GM12878 (cell line): Measurements from ENCODE around the gene GMPR2. TPM values are rescaled to one million over a fixed set of nuclear protein-coding genes. Genes with fewer than 3 reads are reported as not detected.
A peak's percentile ranks its signal among the peaks of the same experiment; 100 is the strongest.

Source experiments
- ATF7 ChIP-seq: fragments of 450-650 bp; IDR thresholded peaks from 2 replicates; pipeline ENCODE4 v1.6.1; 2016; ENCODE audit warnings: low read depth, mild to moderate bottlenecking
- CHD2 ChIP-seq: IDR thresholded peaks from 2 replicates; pipeline ENCODE4 v1.6.1; 2011; ENCODE audit warnings: low read depth, low read length, improper control_type of control experiment, borderline replicate concordance
- HCFC1 ChIP-seq: fragments of 150-350 bp; IDR thresholded peaks from 2 replicates; pipeline ENCODE4 v1.6.1; 2014; ENCODE audit warnings: low read length
- IRF4 ChIP-seq: IDR thresholded peaks from 2 replicates; pipeline ENCODE4 v1.6.1; 2011; ENCODE audit warnings: low read depth, low read length
- KLF5 ChIP-seq: fragments of 450-650 bp; IDR thresholded peaks from 2 replicates; pipeline ENCODE4 v1.6.1; 2014; ENCODE audit warnings: mild to moderate bottlenecking; ENCODE audit not compliant: partially characterized antibody
- MEF2A ChIP-seq: IDR thresholded peaks from 2 replicates; pipeline ENCODE4 v1.6.1; 2011; ENCODE audit warnings: low read depth, mild to moderate bottlenecking, low read length, moderate library complexity; ENCODE audit not compliant: insufficient read depth
- MTA2 ChIP-seq: fragments of 450-650 bp; IDR thresholded peaks from 2 replicates; pipeline ENCODE4 v1.6.1; 2016; ENCODE audit warnings: low read depth, mild to moderate bottlenecking, moderate library complexity
- MYB ChIP-seq: fragments of 150-350 bp; IDR thresholded peaks from 2 replicates; pipeline ENCODE4 v1.6.1; 2014; ENCODE audit warnings: mild to moderate bottlenecking, low read depth, low read length, borderline replicate concordance
- RUNX3 ChIP-seq: IDR thresholded peaks from 2 replicates; pipeline ENCODE4 v1.6.1; 2012; ENCODE audit warnings: low read length, inconsistent platforms
- ZBTB11 ChIP-seq: fragments of 450-650 bp; formaldehyde crosslinking; IDR thresholded peaks from 2 replicates; pipeline ENCODE4 v1.5.0; 2022; ENCODE audit warnings: mild to moderate bottlenecking, missing genetic modification characterization
- ZBTB4 ChIP-seq: fragments of 450-650 bp; formaldehyde crosslinking; IDR thresholded peaks from 2 replicates; pipeline ENCODE4 v1.4.0; 2022; ENCODE audit warnings: mild to moderate bottlenecking, moderate library complexity
- ZBTB40 ChIP-seq: fragments of 450-650 bp; IDR thresholded peaks from 2 replicates; pipeline ENCODE4 v1.6.1; 2016; ENCODE audit warnings: mild to moderate bottlenecking, moderate library complexity, borderline replicate concordance
- polyA plus RNA-seq, 11 experiments: library from polyadenylated mRNA; depleted of rRNA in 4 of 11; unstranded in 6 of 11; stranded (reverse) in 5 of 11; fragments of >200 nt; fragmentation: Nextera tagmentation in 4 of 11; fragmentation: Illumina TruSeq in 1 of 11; extraction: Ambion mirVana in 4 of 11; extraction: Trizol in 1 of 11; gene quantifications; 1 replicate in 1 of 11; 2 replicates in 10 of 11; pipeline versions ENCODE4 v1.2.1 to v1.2.3, GENCODE V29; 2011 to 2016; ENCODE audit warnings: inconsistent platforms in 2 of 11, missing spikeins in 2 of 11, low read depth in 1 of 11
- total RNA-seq, 4 experiments: library from RNA; depleted of rRNA in 3 of 4; stranded (reverse); fragments of >200 nt in 3 of 4; fragmentation: Illumina TruSeq in 1 of 4; extraction: Trizol in 1 of 4; gene quantifications; 2 replicates each; pipeline versions ENCODE4 v1.2.1 to v1.2.3, GENCODE V29; 2013 to 2021
- TF ChIP-seq, protein P1 (sequence below): fragments of 450-650 bp; IDR thresholded peaks from 2 replicates; pipeline ENCODE4 v1.6.1; 2016; ENCODE audit warnings: mild to moderate bottlenecking
- TF ChIP-seq, protein P2 (sequence below): fragments of 450-650 bp; IDR thresholded peaks from 2 replicates; pipeline ENCODE4 v1.6.1; 2017; ENCODE audit warnings: mild to moderate bottlenecking

GMPR2 gene
- total and polyA plus RNA-seq, 10 of the 15 experiments (the other 5 are each of a cell fraction or from before 2014, with no cell fraction given), result 55.1 to 80.3 (median 61.5) TPM

- TF ChIP-seq KLF5 (peak; percentile 77), MEF2A (no peak), ZBTB40 (peak; percentile 91), RUNX3 (0 out of 2 replicates have a peak, but pooled peaks have one; percentile 16), ATF7 (0 out of 2 replicates have a peak, but pooled peaks have one; percentile 44), MYB (0 out of 2 replicates have a peak, but pooled peaks have one; percentile 4), ZBTB11 (CRISPR knock-in tag) (peak; percentile 69), IRF4 (no peak; the same call in none of the 2 replicates), CHD2 (0 out of 2 replicates have a peak, but pooled peaks have one; percentile 53), ZBTB4 (no peak), HCFC1 (no peak), MTA2 (no peak)
- TF ChIP-seq, protein P1, sequence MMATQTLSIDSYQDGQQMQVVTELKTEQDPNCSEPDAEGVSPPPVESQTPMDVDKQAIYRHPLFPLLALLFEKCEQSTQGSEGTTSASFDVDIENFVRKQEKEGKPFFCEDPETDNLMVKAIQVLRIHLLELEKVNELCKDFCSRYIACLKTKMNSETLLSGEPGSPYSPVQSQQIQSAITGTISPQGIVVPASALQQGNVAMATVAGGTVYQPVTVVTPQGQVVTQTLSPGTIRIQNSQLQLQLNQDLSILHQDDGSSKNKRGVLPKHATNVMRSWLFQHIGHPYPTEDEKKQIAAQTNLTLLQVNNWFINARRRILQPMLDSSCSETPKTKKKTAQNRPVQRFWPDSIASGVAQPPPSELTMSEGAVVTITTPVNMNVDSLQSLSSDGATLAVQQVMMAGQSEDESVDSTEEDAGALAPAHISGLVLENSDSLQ, result peak; percentile 15; the same call in 1 of the 2 replicates
- TF ChIP-seq, protein P2, sequence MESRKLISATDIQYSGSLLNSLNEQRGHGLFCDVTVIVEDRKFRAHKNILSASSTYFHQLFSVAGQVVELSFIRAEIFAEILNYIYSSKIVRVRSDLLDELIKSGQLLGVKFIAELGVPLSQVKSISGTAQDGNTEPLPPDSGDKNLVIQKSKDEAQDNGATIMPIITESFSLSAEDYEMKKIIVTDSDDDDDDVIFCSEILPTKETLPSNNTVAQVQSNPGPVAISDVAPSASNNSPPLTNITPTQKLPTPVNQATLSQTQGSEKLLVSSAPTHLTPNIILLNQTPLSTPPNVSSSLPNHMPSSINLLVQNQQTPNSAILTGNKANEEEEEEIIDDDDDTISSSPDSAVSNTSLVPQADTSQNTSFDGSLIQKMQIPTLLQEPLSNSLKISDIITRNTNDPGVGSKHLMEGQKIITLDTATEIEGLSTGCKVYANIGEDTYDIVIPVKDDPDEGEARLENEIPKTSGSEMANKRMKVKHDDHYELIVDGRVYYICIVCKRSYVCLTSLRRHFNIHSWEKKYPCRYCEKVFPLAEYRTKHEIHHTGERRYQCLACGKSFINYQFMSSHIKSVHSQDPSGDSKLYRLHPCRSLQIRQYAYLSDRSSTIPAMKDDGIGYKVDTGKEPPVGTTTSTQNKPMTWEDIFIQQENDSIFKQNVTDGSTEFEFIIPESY, result no peak
Measured at GRCh38 chr14:24232645-24233537, at the start of gene GMPR2 (continued).
